ENCODE measurements around the gene DENND2D.

Gene DENND2D

DNA sequence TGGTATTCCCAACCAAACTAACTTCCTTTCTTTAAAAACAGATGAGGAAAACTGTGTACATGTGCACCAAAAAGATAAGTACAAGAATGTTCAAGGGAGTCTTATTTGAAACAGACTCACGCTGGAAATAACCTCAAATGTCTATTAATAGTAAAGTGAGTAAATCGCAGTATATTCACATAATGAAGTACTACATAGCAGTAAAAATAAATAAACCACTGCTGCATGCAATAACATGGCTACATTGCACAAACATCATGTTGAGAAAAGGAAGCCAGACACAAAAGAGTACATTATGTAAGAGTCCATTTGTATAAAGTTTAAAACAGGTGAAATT lies 5.2 kb upstream of the DENND2D start:
- no peak overlapping the region for H3K4me3 ChIP-seq (ENCODE audit: low read depth, low read length)
- peak; percentile 34 for DNase-seq (ENCODE audit: low read depth, low spot score)
- ChIA-PET POLR2A (no interaction called here), CTCF (interaction anchor here (1.3 to 2.3 kb wide), 2 partner anchors 8 to 18 kb away, joined by 4 to 11 read pairs; no protein-coding TSS in a partner anchor)
- TF ChIP-seq, protein P1, sequence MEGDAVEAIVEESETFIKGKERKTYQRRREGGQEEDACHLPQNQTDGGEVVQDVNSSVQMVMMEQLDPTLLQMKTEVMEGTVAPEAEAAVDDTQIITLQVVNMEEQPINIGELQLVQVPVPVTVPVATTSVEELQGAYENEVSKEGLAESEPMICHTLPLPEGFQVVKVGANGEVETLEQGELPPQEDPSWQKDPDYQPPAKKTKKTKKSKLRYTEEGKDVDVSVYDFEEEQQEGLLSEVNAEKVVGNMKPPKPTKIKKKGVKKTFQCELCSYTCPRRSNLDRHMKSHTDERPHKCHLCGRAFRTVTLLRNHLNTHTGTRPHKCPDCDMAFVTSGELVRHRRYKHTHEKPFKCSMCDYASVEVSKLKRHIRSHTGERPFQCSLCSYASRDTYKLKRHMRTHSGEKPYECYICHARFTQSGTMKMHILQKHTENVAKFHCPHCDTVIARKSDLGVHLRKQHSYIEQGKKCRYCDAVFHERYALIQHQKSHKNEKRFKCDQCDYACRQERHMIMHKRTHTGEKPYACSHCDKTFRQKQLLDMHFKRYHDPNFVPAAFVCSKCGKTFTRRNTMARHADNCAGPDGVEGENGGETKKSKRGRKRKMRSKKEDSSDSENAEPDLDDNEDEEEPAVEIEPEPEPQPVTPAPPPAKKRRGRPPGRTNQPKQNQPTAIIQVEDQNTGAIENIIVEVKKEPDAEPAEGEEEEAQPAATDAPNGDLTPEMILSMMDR (IDR thresholded peaks at IDR 0.05; ENCODE audit: insufficient read depth, low read length, missing control alignments), result no peak

DNA sequence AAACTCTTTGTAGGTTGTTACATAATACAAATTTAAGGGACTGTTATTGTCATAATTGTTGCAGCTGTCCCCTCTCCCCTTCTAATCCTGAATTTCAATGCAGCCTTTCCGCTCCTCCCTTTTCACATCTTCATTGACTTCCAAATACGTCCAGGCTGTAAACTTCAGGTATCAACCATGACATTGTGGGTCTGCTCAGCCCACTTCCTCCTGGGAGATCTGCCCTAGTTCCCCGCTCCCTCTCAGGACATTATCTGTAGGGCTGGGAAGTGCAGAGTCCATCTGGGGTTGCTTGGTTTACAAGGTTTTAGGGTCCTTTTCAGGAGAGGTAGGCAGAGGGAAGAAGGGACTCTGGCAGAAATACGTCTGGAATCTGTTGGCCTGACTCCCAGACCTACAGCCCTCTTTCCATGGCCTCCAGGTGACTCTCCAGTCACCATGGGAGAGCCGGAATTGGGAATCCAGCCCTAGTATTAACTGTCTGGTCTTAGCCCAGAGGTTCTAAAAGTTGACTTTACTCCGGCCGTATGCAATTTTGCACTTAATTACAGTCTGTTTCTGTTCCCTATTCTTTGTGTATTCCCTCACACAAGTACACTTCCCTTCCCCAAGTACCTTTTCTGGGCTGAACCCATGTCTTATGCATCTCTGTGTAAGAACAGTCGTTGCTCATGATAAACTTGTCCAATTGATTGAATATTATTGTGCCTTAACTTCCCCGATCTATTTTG lies 4.7 kb upstream of the DENND2D start:
- POLR2A ChIA-PET, result interaction anchor here (1.6 kb wide), 1 partner anchor 14 kb away, joined by 5 read pairs; no protein-coding TSS in a partner anchor
- CTCF ChIA-PET, result interaction anchor here (1.4 kb wide), 1 partner anchor 12 kb away, joined by 6 read pairs; no protein-coding TSS in a partner anchor
- TF ChIP-seq, protein P1 (IDR thresholded peaks at IDR 0.05; ENCODE audit: insufficient read depth, low read length, missing control alignments), result no peak
- no peak overlapping the region for H3K4me3 ChIP-seq (ENCODE audit: low read depth, low read length)
- DNase-seq (ENCODE audit: low read depth, low spot score), result no peak

DNA sequence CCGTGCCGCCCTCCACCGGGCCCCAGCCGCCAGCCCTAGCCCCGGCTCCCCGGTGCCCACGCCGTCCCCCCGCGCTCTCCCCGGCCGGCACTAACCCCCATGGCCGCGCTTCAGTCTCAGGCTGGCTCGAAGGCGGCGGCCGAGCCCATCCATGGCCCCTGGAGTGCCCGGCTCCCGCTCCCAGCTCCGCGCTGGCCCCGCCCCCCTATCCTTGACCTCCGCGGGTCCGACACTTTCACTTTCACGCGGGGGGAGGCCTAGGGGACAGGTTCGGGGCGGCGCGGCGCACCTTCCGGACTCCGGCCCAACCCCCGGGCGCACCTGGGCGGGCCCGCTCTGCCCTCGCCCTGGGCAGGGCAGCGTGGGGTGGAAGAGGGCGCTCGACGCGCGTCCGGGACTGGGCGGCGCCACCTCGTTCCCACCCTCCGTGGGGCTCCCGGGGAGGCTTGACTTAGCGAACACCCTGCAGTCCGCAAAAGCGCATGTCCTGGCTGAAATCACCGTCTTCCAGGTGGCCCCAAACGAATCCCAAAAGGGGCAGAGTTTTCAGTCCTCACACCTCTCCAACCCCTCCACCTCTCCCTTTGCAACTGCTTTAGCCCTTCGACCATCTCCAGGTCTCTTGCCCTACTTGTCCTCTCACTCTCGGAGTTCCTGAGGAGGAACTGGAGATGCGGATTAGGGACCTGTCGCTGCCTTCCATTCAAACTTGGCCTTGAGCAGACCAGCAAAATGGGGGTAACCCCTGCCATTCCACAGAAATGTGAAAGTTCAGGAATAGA lies 3.9 kb upstream of the DENND2D start:
- TF ChIP-seq, protein P1 (IDR thresholded peaks at IDR 0.05; ENCODE audit: insufficient read depth, low read length, missing control alignments), result no peak
- ChIA-PET POLR2A (interaction anchor here (1.6 kb wide), 1 partner anchor 13 kb away, joined by 5 read pairs; no protein-coding TSS in a partner anchor), CTCF (interaction anchor here (0.7 to 1.4 kb wide), 4 partner anchors 11 to 127 kb away, joined by 3 to 6 read pairs (median 4); no protein-coding TSS in a partner anchor)
- DNase-seq (ENCODE audit: low read depth, low spot score), result no peak
- peak overlapping the region; percentile 59 for H3K4me3 ChIP-seq (ENCODE audit: low read depth, low read length)

DNA sequence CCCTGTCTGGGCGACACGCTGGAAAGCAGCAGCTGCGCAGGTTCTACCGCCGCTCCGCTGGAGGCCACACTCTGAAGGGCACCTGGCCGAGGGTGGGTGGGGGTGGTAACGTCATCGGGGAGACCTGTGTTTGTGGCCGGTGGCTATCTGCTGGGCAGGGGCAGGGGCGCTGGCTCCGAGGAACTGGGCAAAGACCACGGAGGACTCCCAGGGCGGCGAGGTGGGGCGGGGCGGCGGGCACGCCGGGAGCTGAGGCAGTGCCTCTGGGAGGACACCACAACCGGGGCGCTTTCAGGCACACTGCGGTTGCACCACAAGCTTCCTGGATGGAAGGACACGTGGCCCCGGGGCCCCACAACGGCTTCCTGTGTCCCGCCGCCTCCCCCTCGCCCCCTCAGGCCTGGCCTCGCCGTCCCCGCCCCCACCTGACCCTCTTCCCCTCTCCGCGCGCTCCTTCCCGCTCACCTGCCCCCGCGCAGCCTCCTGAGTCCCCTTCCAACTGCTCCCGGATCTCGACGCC lies 3.3 kb upstream of the DENND2D start:
- ChIA-PET CTCF (interaction anchor here (0.7 to 1.4 kb wide), 4 partner anchors 11 to 127 kb away, joined by 3 to 6 read pairs (median 4); no protein-coding TSS in a partner anchor), POLR2A (interaction anchor here (1.6 kb wide), 1 partner anchor 12 kb away, joined by 5 read pairs; no protein-coding TSS in a partner anchor)
- TF ChIP-seq, protein P1 (IDR thresholded peaks at IDR 0.05; ENCODE audit: insufficient read depth, low read length, missing control alignments), result no peak
- no peak for DNase-seq (ENCODE audit: low read depth, low spot score)
- H3K4me3 ChIP-seq (ENCODE audit: low read depth, low read length), result peak overlapping the region; percentile 59

DNA sequence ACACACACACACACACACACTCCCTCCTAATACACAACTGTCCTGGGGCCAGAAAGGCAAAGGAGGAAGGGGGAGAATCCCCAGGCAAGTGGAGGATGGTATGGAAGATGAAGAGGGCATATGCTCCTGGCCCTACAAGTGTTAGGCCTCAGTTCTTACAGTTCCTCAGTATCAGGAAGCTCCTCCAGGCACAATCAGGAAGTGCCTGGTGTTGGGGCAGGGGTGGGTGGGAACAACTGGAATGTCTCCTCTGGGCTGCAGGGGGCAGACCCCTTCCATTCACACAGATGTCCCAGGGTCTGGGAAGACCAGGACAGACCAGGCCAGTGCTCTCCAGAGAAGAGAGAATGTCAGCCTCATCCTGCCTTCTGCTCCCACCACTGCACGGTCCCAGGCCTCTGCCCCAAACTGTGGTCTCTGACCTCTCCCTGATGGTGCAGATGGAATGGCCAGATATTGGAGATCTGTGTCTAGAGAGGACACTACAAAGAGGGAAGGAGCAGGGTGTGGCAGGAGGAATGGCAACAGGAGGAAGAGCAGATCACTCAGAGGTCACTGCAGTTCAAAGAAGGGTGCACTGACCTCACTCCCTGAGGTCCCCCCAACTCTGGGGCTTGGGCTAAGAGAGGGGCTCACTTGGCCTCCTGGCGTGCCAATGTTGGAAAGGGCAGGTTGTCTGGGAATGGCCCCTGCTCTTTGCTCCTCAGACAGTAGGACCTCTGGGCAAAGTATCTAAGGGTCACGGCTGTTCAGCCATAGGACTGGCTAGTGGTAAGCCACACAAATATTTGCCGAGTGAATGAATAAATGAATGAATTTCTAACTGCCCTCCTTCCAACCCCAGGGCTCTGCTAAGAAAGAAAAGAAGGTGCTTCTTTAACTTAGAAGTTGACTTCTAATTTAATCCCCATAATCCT lies 2.5 kb upstream of the DENND2D start:
- TF ChIP-seq, protein P1 (IDR thresholded peaks at IDR 0.05; ENCODE audit: insufficient read depth, low read length, missing control alignments), result no peak
- POLR2A ChIA-PET, result no interaction called here
- DNase-seq (ENCODE audit: low read depth, low spot score), result no peak
- no peak overlapping the region; the same call in 1 of the 2 replicates for H3K4me3 ChIP-seq (ENCODE audit: low read depth, low read length)
- CTCF ChIA-PET, result interaction anchor here (0.9 to 1.0 kb wide), 2 partner anchors 15 to 20 kb away, joined by 3 to 5 read pairs; no protein-coding TSS in a partner anchor

Data from AG04449 (cell line).